Measurements from ENCODE around the gene PLSCR2.

DNA sequence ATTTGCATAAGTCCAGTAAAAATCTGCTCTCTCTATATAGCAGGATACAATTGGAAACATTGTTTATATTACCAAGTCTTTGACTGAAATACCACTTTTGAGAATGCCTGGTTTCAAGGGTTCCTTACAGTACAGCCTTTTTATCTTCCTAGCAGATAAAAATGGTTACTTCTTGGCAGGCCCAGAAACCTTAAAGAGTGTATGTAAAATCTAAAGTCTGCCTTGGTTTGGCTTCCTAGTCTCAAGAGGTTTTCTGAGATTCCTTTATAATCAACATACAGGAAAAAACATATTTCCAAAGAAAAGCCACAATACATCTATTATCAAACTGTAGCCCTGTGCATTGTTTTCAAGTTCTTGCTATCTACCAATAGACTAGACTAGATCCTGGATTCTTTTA lies 84.6 kb downstream of the PLSCR2 start:
- TF ChIP-seq, protein P1, sequence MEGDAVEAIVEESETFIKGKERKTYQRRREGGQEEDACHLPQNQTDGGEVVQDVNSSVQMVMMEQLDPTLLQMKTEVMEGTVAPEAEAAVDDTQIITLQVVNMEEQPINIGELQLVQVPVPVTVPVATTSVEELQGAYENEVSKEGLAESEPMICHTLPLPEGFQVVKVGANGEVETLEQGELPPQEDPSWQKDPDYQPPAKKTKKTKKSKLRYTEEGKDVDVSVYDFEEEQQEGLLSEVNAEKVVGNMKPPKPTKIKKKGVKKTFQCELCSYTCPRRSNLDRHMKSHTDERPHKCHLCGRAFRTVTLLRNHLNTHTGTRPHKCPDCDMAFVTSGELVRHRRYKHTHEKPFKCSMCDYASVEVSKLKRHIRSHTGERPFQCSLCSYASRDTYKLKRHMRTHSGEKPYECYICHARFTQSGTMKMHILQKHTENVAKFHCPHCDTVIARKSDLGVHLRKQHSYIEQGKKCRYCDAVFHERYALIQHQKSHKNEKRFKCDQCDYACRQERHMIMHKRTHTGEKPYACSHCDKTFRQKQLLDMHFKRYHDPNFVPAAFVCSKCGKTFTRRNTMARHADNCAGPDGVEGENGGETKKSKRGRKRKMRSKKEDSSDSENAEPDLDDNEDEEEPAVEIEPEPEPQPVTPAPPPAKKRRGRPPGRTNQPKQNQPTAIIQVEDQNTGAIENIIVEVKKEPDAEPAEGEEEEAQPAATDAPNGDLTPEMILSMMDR (IDR thresholded peaks at IDR 0.05) = no peak
- no peak for TF ChIP-seq POLR2A (IDR thresholded peaks at IDR 0.05)
